K562 (cell line): ENCODE measurements around the gene KIF21A. TPM values are rescaled to one million over a fixed set of nuclear protein-coding genes. Genes with fewer than 3 reads are reported as not detected.
A peak's percentile ranks its signal among the peaks of the same experiment; 100 is the strongest.

Experiments
- ATF2 ChIP-seq: sonication (generic); formaldehyde crosslinking; IDR thresholded peaks from 2 replicates; pipeline ENCODE4 v1.8.1; 2022; ENCODE audit warnings: missing genetic modification reagents
- ATF6 ChIP-seq: sonication (generic); formaldehyde crosslinking; IDR thresholded peaks from 2 replicates; pipeline ENCODE4 v1.4.0; 2020; ENCODE audit warnings: mild to moderate bottlenecking, missing genetic modification reagents
- ATF7 ChIP-seq: fragments of 450-650 bp; IDR thresholded peaks from 2 replicates; pipeline ENCODE4 v1.7.1; 2014; ENCODE audit warnings: mild to moderate bottlenecking, moderate library complexity
- BACH1 ChIP-seq: fragments of 200-800 bp; sonication (Bioruptor generic); IDR thresholded peaks from 2 replicates; pipeline ENCODE4 v1.6.1; 2016; ENCODE audit warnings: missing genetic modification characterization, missing compliant biosample characterization
- BCOR ChIP-seq: fragments of 450-650 bp; IDR thresholded peaks from 2 replicates; pipeline ENCODE4 v1.6.1; 2016
- CHAMP1 ChIP-seq: fragments of 450-650 bp; IDR thresholded peaks from 2 replicates; pipeline ENCODE4 v1.6.1; 2016; ENCODE audit warnings: mild to moderate bottlenecking
- HOXB6 ChIP-seq: fragments of 250-450 bp; sonication (Bioruptor Pico); IDR thresholded peaks from 2 replicates; pipeline ENCODE4 v1.5.1; 2022; ENCODE audit warnings: mild to moderate bottlenecking, borderline replicate concordance
- KDM2B ChIP-seq: fragments of 250-450 bp; sonication (Bioruptor Pico); IDR thresholded peaks from 2 replicates; pipeline ENCODE4 v1.8.0; 2021; ENCODE audit warnings: mild to moderate bottlenecking, moderate library complexity
- MEF2D ChIP-seq: conservative IDR thresholded peaks from 2 replicates; pipeline ENCODE4 v1.6.1; 2016; ENCODE audit warnings: low read depth, missing genetic modification characterization, missing compliant biosample characterization
- MTA2 ChIP-seq: fragments of 450-650 bp; IDR thresholded peaks from 2 replicates; pipeline ENCODE4 v1.6.1; 2016; ENCODE audit warnings: low read depth
- PHF8 ChIP-seq: fragments of 200-600 bp; sonication (generic); IDR thresholded peaks from 2 replicates; pipeline ENCODE4 v1.6.1; 2012; ENCODE audit warnings: mixed run types, mild to moderate bottlenecking, inconsistent platforms, low read length, moderate library complexity, borderline replicate concordance
- RBM25 ChIP-seq: fragments of 200-400 bp; formaldehyde crosslinking; IDR thresholded peaks from 2 replicates; pipeline ENCODE4 v1.6.1; 2018; ENCODE audit warnings: low read length, low read depth, moderate library complexity; ENCODE audit not compliant: severe bottlenecking
- REST ChIP-seq, 2 experiments: fragments of 450-650 bp; formaldehyde crosslinking in 1 of 2; IDR thresholded peaks; 2 replicates each; pipeline versions ENCODE4 v1.4.0 to v1.6.1; 2014 to 2020; ENCODE audit warnings: mild to moderate bottlenecking in 2 of 2, borderline replicate concordance in 1 of 2, low read depth in 1 of 2
- SAFB2 ChIP-seq: fragments of 200-400 bp; formaldehyde crosslinking; IDR thresholded peaks from 2 replicates; pipeline ENCODE4 v1.6.1; 2018; ENCODE audit warnings: borderline replicate concordance, low read length, low read depth, moderate library complexity; ENCODE audit not compliant: severe bottlenecking
- TARDBP ChIP-seq: fragments of 450-650 bp; IDR thresholded peaks from 2 replicates; pipeline ENCODE4 v1.6.1; 2016
- ZC3H8 ChIP-seq: fragments of 450-650 bp; IDR thresholded peaks from 2 replicates; pipeline ENCODE4 v1.6.1; 2017
- polyA plus RNA-seq, 8 experiments: library from polyadenylated mRNA; depleted of rRNA in 4 of 8; stranded (reverse) in 5 of 8; unstranded in 3 of 8; fragments of >200 nt; fragmentation: Nextera tagmentation in 2 of 8; fragmentation: Illumina TruSeq in 1 of 8; extraction: Ambion mirVana in 2 of 8; extraction: Trizol in 1 of 8; gene quantifications; 2 replicates each; pipeline versions ENCODE4 v1.2.1 to v1.2.3, GENCODE V29; 2011 to 2014; ENCODE audit warnings: inconsistent platforms in 1 of 8, missing spikeins in 1 of 8
- total RNA-seq, 7 experiments: library from RNA; depleted of rRNA in 6 of 7; stranded (reverse); fragments of >200 nt in 6 of 7; fragmentation: Illumina TruSeq in 2 of 7; extraction: Trizol in 2 of 7; gene quantifications; 2 replicates each; pipeline versions ENCODE4 v1.2.1 to v1.2.3, GENCODE V29; 2011 to 2021; ENCODE audit warnings: low replicate concordance in 1 of 7

The KIF21A gene
- total and polyA plus RNA-seq, 9 of the 15 experiments (the other 6 are each of a cell fraction or from before 2014, with no cell fraction given): 17.7 to 45.0 (median 30.3) TPM

GRCh38 chr12:39440781-39441180 lies 2.1 kb downstream of the KIF21A start (continued):
- TF ChIP-seq REST (IDR thresholded peaks at IDR 0.05; ENCODE audit: borderline replicate concordance): no peak
- TF ChIP-seq REST (CRISPR knock-in tag; IDR thresholded peaks at IDR 0.05; ENCODE audit: low read depth): no peak
- no peak for TF ChIP-seq CHAMP1
- TF ChIP-seq RBM25: no peak
- no peak for TF ChIP-seq MTA2
- no peak for TF ChIP-seq SAFB2
- TF ChIP-seq ATF7: no peak
- TF ChIP-seq MEF2D (tag): no peak
- no peak for TF ChIP-seq HOXB6 (CRISPR knock-in tag)
- TF ChIP-seq PHF8: no peak
- no peak for TF ChIP-seq ZC3H8
- no peak for TF ChIP-seq BCOR
- no peak for TF ChIP-seq ATF6 (CRISPR knock-in tag)
- TF ChIP-seq KDM2B (CRISPR knock-in tag): no peak
- no peak for TF ChIP-seq ATF2 (CRISPR knock-in tag)
- TF ChIP-seq BACH1: peak; percentile 14; the same call in 1 of the 2 replicates
- TF ChIP-seq TARDBP: 0 out of 2 replicates have a peak, but pooled peaks have one; percentile 12
